SK-N-SH (cell line): ENCODE measurements around the gene DTX1. TPM values are rescaled to one million over a fixed set of nuclear protein-coding genes. Genes with fewer than 3 reads are reported as not detected.

Experiments
- CTCF ChIA-PET: fragments of 300-600, 350-600 bp; formaldehyde crosslinking; extraction: SDS; loops from one replicate; lab custom pipeline; 2021; lab: Yijun Ruan, JAX
- POLR2A ChIA-PET: fragments of 350-600 bp; sonication (Branson Sonifier 250); formaldehyde crosslinking; extraction: SDS; loops from one replicate; lab custom pipeline; 2020; ENCODE audit warnings: antibody characterized with exemption, inconsistent platforms; lab: Yijun Ruan, JAX
- DNase-seq: peaks from one replicate; pipeline ENCODE4 v3.0.0; 2012
- H2AFZ ChIP-seq: fragments of 200-600 bp; sonication (generic); 2 replicates; pipeline ENCODE4 v1.8.1; 2016; ENCODE audit warnings: antibody characterized with exemption, mild to moderate bottlenecking, low read depth
- H3F3A ChIP-seq: fragments of 200-600 bp; sonication (generic); replicated peaks from 2 replicates; pipeline ENCODE3; 2016; ENCODE audit warnings: antibody characterized with exemption, mild to moderate bottlenecking; ENCODE audit not compliant: insufficient read depth
- H3K27ac ChIP-seq, 2 experiments: fragments of 200-500 bp in 1 of 2; fragments of 200-600 bp in 1 of 2; sonication (Bioruptor generic) in 1 of 2; sonication (generic), shearing (Covaris generic) in 1 of 2; 2 replicates each; pipeline versions ENCODE4 v1.5.1 to v1.6.1; 2014 to 2016; ENCODE audit warnings: low read depth in 2 of 2, inconsistent platforms in 1 of 2, low read length in 1 of 2, mild to moderate bottlenecking in 1 of 2, mixed read lengths in 1 of 2
- H3K27me3 ChIP-seq: fragments of 200-600 bp; sonication (generic), shearing (Covaris generic); 2 replicates; pipeline ENCODE4 v1.6.1; 2016; ENCODE audit warnings: mixed run types; ENCODE audit not compliant: insufficient read depth
- H3K36me3 ChIP-seq, 2 experiments: fragments of 200-500 bp in 1 of 2; fragments of 200-600 bp in 1 of 2; sonication (Bioruptor generic) in 1 of 2; sonication (generic) in 1 of 2; replicated peaks in 1 of 2; 2 replicates each; pipeline versions ENCODE3 to v1.5.1; 2014 to 2016; ENCODE audit warnings: low read length in 1 of 2, mild to moderate bottlenecking in 1 of 2; ENCODE audit not compliant: insufficient read depth in 2 of 2, control insufficient read depth in 1 of 2
- H3K4me1 ChIP-seq, 2 experiments: fragments of 200-500 bp in 1 of 2; fragments of 200-600 bp in 1 of 2; sonication (Bioruptor generic) in 1 of 2; sonication (generic), shearing (Covaris generic) in 1 of 2; 2 replicates each; pipeline versions ENCODE4 v1.5.1 to v1.6.1; 2014 to 2016; ENCODE audit warnings: low read depth in 1 of 2, low read length in 1 of 2, mixed run types in 1 of 2; ENCODE audit not compliant: insufficient read depth in 2 of 2, control insufficient read depth in 1 of 2
- H3K4me2 ChIP-seq: fragments of 200-600 bp; sonication (generic), shearing (Covaris generic); 2 replicates; pipeline ENCODE4 v1.6.1; 2017; ENCODE audit warnings: mixed run types
- H3K4me3 ChIP-seq, 2 experiments: fragments of 200-500 bp in 1 of 2; fragments of 200-600 bp in 1 of 2; sonication (Bioruptor generic) in 1 of 2; sonication (generic), shearing (Covaris generic) in 1 of 2; 2 replicates each; pipeline versions ENCODE4 v1.5.1 to v1.8.1; 2014 to 2016; ENCODE audit warnings: low read depth in 2 of 2, inconsistent platforms in 1 of 2, low read length in 1 of 2, mild to moderate bottlenecking in 1 of 2, mixed read lengths in 1 of 2, moderate library complexity in 1 of 2
- H3K79me2 ChIP-seq: fragments of 200-600 bp; sonication (generic); 2 replicates; pipeline ENCODE4 v1.8.1; 2017; ENCODE audit warnings: mild to moderate bottlenecking; ENCODE audit not compliant: insufficient read depth
- H3K9ac ChIP-seq: fragments of 200-600 bp; sonication (generic); 2 replicates; pipeline ENCODE4 v1.6.1; 2017; ENCODE audit warnings: mixed run types
- H3K9me2 ChIP-seq: fragments of 200-600 bp; sonication (generic); 2 replicates; pipeline ENCODE4 v1.6.1; 2017; ENCODE audit warnings: mixed run types
- H3K9me3 ChIP-seq: fragments of 200-600 bp; sonication (generic); 2 replicates; pipeline ENCODE4 v1.6.1; 2017; ENCODE audit warnings: mixed run types, mild to moderate bottlenecking, moderate library complexity
- H4K20me1 ChIP-seq: fragments of 200-600 bp; sonication (generic); 2 replicates; pipeline ENCODE4 v1.6.1; 2017; ENCODE audit warnings: mild to moderate bottlenecking, mixed run types; ENCODE audit not compliant: insufficient read depth
- ELF1 ChIP-seq: IDR thresholded peaks from 2 replicates; pipeline ENCODE4 v1.4.0; 2012
- FOSL2 ChIP-seq: IDR thresholded peaks from 2 replicates; pipeline ENCODE4 v1.4.0; 2012; ENCODE audit warnings: low read depth, mild to moderate bottlenecking, moderate library complexity, borderline replicate concordance
- JUND ChIP-seq: IDR thresholded peaks from 2 replicates; pipeline ENCODE4 v1.4.0; 2012
- MXI1 ChIP-seq: IDR thresholded peaks from 2 replicates; pipeline ENCODE4 v1.6.1; 2012; ENCODE audit warnings: mild to moderate bottlenecking, low read depth, low read length, improper control_type of control experiment
- NFIC ChIP-seq: IDR thresholded peaks from 2 replicates; pipeline ENCODE4 v1.4.0; 2012; ENCODE audit warnings: borderline replicate concordance
- POLR2AphosphoS5 ChIP-seq: IDR thresholded peaks from 2 replicates; pipeline ENCODE4 v1.6.1; 2012; ENCODE audit warnings: low read depth, low read length
- RFX5 ChIP-seq: IDR thresholded peaks from 2 replicates; pipeline ENCODE4 v1.6.1; 2012; ENCODE audit warnings: mild to moderate bottlenecking, improper control_type of control experiment, low read length
- TAF1 ChIP-seq: IDR thresholded peaks from 2 replicates; pipeline ENCODE4 v1.6.1; 2012; ENCODE audit warnings: low read depth, mild to moderate bottlenecking, low read length, moderate library complexity, borderline replicate concordance
- TCF12 ChIP-seq: IDR thresholded peaks from 2 replicates; pipeline ENCODE4 v1.4.0; 2012
- TEAD4 ChIP-seq: IDR thresholded peaks from 2 replicates; pipeline ENCODE4 v1.4.0; 2012; ENCODE audit warnings: mild to moderate bottlenecking, borderline replicate concordance; ENCODE audit not compliant: insufficient read depth
- WGBS: methylation state at CpG from one replicate; pipeline ENCODE4 v1.1.6; 2017; ENCODE audit warnings: low lambda C conversion rate; 5-methylcytosine and 5-hydroxymethylcytosine counted together
- polyA plus RNA-seq, 3 experiments: library from polyadenylated mRNA; depleted of rRNA; stranded (reverse); fragments of >200 nt; gene quantifications; 2 replicates each; pipeline ENCODE4 v1.2.3, GENCODE V29; 2012
- TF ChIP-seq, protein P1 (sequence below): IDR thresholded peaks from 2 replicates; pipeline ENCODE4 v1.6.1; 2012; ENCODE audit warnings: mild to moderate bottlenecking, low read depth, low read length, moderate library complexity
- TF ChIP-seq, protein P2 (sequence below): fragments of 200-600 bp; sonication (generic); IDR thresholded peaks from 2 replicates; pipeline ENCODE4 v1.6.1; 2017; ENCODE audit warnings: antibody characterized with exemption, mild to moderate bottlenecking, moderate library complexity
- TF ChIP-seq, protein P3 (sequence below): IDR thresholded peaks from 2 replicates; pipeline ENCODE4 v1.4.0; 2012; ENCODE audit warnings: low read depth
- TF ChIP-seq, protein P4 (sequence below): IDR thresholded peaks from 2 replicates; pipeline ENCODE4 v1.4.0; 2012; ENCODE audit warnings: low read depth, borderline replicate concordance
- TF ChIP-seq, protein P5 (sequence below): IDR thresholded peaks from 2 replicates; pipeline ENCODE4 v1.4.0; 2012; ENCODE audit warnings: low read depth, borderline replicate concordance

DTX1 gene
- polyA plus RNA-seq, 1 of the 3 experiments (the other 2 are of a cell fraction): 0.72 TPM

DNA sequence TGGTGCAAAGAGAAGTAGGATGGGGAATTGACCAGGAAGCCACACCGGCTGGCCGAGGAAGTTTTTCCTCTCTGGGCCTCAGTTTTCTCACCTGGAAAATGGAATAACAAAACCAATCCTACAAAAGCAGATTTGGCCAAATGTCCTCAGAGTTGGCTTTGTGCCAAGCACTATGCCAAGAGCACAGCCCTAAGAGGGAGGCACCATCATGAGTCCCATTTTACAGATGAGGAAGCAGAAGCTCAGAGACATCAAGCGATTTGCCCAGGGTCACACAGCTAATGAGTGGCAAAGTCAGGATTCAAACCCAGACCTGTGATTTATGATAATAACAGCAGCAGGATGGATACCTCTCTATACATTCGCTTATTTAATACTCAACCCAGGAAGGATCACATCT is 51.8 kb downstream of the DTX1 start:
- no peaks in the 10 kb centered on the region for H3K9me2 ChIP-seq
- H3K4me2 ChIP-seq: no peak overlapping the region
- no peak overlapping the region for H3K27ac ChIP-seq
- no peak overlapping the region for H2AFZ ChIP-seq
- peaks cover 0 to 2% of the 10 kb centered on the region in 2 experiments; a peak in 1 of 4 replicates for H3K4me1 ChIP-seq
- no peaks in the 10 kb centered on the region for H3K27me3 ChIP-seq
- TF ChIP-seq FOSL2 (no peak), TCF12 (no peak), TAF1 (no peak), NFIC (no peak), ELF1 (no peak), JUND (no peak), TEAD4 (no peak), RFX5 (no peak), MXI1 (no peak), POLR2AphosphoS5 (no peak)
- TF ChIP-seq, protein P1, sequence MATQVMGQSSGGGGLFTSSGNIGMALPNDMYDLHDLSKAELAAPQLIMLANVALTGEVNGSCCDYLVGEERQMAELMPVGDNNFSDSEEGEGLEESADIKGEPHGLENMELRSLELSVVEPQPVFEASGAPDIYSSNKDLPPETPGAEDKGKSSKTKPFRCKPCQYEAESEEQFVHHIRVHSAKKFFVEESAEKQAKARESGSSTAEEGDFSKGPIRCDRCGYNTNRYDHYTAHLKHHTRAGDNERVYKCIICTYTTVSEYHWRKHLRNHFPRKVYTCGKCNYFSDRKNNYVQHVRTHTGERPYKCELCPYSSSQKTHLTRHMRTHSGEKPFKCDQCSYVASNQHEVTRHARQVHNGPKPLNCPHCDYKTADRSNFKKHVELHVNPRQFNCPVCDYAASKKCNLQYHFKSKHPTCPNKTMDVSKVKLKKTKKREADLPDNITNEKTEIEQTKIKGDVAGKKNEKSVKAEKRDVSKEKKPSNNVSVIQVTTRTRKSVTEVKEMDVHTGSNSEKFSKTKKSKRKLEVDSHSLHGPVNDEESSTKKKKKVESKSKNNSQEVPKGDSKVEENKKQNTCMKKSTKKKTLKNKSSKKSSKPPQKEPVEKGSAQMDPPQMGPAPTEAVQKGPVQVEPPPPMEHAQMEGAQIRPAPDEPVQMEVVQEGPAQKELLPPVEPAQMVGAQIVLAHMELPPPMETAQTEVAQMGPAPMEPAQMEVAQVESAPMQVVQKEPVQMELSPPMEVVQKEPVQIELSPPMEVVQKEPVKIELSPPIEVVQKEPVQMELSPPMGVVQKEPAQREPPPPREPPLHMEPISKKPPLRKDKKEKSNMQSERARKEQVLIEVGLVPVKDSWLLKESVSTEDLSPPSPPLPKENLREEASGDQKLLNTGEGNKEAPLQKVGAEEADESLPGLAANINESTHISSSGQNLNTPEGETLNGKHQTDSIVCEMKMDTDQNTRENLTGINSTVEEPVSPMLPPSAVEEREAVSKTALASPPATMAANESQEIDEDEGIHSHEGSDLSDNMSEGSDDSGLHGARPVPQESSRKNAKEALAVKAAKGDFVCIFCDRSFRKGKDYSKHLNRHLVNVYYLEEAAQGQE: no peak
- TF ChIP-seq, protein P2, sequence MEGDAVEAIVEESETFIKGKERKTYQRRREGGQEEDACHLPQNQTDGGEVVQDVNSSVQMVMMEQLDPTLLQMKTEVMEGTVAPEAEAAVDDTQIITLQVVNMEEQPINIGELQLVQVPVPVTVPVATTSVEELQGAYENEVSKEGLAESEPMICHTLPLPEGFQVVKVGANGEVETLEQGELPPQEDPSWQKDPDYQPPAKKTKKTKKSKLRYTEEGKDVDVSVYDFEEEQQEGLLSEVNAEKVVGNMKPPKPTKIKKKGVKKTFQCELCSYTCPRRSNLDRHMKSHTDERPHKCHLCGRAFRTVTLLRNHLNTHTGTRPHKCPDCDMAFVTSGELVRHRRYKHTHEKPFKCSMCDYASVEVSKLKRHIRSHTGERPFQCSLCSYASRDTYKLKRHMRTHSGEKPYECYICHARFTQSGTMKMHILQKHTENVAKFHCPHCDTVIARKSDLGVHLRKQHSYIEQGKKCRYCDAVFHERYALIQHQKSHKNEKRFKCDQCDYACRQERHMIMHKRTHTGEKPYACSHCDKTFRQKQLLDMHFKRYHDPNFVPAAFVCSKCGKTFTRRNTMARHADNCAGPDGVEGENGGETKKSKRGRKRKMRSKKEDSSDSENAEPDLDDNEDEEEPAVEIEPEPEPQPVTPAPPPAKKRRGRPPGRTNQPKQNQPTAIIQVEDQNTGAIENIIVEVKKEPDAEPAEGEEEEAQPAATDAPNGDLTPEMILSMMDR: no peak
- TF ChIP-seq, protein P3, sequence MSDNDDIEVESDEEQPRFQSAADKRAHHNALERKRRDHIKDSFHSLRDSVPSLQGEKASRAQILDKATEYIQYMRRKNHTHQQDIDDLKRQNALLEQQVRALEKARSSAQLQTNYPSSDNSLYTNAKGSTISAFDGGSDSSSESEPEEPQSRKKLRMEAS: no peak
- TF ChIP-seq, protein P4, sequence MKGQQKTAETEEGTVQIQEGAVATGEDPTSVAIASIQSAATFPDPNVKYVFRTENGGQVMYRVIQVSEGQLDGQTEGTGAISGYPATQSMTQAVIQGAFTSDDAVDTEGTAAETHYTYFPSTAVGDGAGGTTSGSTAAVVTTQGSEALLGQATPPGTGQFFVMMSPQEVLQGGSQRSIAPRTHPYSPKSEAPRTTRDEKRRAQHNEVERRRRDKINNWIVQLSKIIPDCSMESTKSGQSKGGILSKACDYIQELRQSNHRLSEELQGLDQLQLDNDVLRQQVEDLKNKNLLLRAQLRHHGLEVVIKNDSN: no peak
- TF ChIP-seq, protein P5, sequence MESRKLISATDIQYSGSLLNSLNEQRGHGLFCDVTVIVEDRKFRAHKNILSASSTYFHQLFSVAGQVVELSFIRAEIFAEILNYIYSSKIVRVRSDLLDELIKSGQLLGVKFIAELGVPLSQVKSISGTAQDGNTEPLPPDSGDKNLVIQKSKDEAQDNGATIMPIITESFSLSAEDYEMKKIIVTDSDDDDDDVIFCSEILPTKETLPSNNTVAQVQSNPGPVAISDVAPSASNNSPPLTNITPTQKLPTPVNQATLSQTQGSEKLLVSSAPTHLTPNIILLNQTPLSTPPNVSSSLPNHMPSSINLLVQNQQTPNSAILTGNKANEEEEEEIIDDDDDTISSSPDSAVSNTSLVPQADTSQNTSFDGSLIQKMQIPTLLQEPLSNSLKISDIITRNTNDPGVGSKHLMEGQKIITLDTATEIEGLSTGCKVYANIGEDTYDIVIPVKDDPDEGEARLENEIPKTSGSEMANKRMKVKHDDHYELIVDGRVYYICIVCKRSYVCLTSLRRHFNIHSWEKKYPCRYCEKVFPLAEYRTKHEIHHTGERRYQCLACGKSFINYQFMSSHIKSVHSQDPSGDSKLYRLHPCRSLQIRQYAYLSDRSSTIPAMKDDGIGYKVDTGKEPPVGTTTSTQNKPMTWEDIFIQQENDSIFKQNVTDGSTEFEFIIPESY: no peak
- H3K9ac ChIP-seq: no peak overlapping the region
- no peaks in the 10 kb centered on the region for H3K36me3 ChIP-seq
- WGBS: 42% methylated on average over 4 of the region's 4 CpGs
- H3K79me2 ChIP-seq: no peaks in the 10 kb centered on the region
- POLR2A ChIA-PET: no interaction called here
- no peaks in the 10 kb centered on the region for H3K9me3 ChIP-seq
- H3F3A ChIP-seq: no peaks in the 10 kb centered on the region
- DNase-seq: no peak
- no peak overlapping the region for H3K4me3 ChIP-seq
- H4K20me1 ChIP-seq: no peaks in the 10 kb centered on the region
- CTCF ChIA-PET: interaction anchor here (1.4 to 2.5 kb wide), 2 partner anchors 10 to 44 kb away, joined by 3 to 12 read pairs; no protein-coding TSS in a partner anchor
